ENCODE measurements around the gene ENHO.

The ENHO gene

GRCh38 chr9:34560599-34561214 is 37.9 kb upstream of the ENHO start:
- CTCF ChIA-PET, result interaction anchor here (1.3 kb wide), 1 partner anchor 9 kb away, joined by 3 read pairs; no protein-coding TSS in a partner anchor
- DNase-seq, result no peak
- POLR2A ChIA-PET, result no interaction called here
- Histone ChIP-seq H3K36me3 (ENCODE audit: control insufficient read depth in 4 of 4, insufficient read depth in 4 of 4, low read length in 3 of 4) (no peaks in the 10 kb centered on the region), H3K9me3 (ENCODE audit: control extremely low read depth in 1 of 5, control insufficient read depth in 4 of 5, insufficient read depth in 2 of 5, low read depth in 1 of 5, low read length in 4 of 5) (peaks cover 0 to 7% (median 4%) of the 10 kb centered on the region in 5 experiments), H3K27ac (ENCODE audit: insufficient read depth in 1 of 2, low read depth in 1 of 2, low read length in 2 of 2, poor library complexity in 1 of 2, severe bottlenecking in 2 of 2) (no peak overlapping the region), H3K4me3 (ENCODE audit: control insufficient read depth in 1 of 7, extremely low read depth in 1 of 7, insufficient read depth in 4 of 7, low read depth in 2 of 7, low read length in 6 of 7) (no peak overlapping the region), H3K27me3 (replicated peaks in 2 of 5; ENCODE audit: control insufficient read depth in 4 of 5, insufficient read depth in 5 of 5, low read length in 4 of 5) (peaks cover 0 to 65% (median 27%) of the 10 kb centered on the region in 5 experiments), H3K4me1 (ENCODE audit: control extremely low read depth in 1 of 4, control insufficient read depth in 4 of 4, insufficient read depth in 4 of 4, low read length in 3 of 4) (no peaks in the 10 kb centered on the region)
- 93% methylated on average over 20 of the region's 21 CpGs for WGBS (ENCODE audit: insufficient coverage)

GRCh38 chr9:34559624-34560455 is 37.0 kb upstream of the ENHO start:
- Histone ChIP-seq H3K4me1 (ENCODE audit: control extremely low read depth in 1 of 4, control insufficient read depth in 4 of 4, insufficient read depth in 4 of 4, low read length in 3 of 4) (no peaks in the 10 kb centered on the region), H3K4me3 (ENCODE audit: control insufficient read depth in 1 of 7, extremely low read depth in 1 of 7, insufficient read depth in 4 of 7, low read depth in 2 of 7, low read length in 6 of 7) (no peak overlapping the region), H3K27ac (ENCODE audit: insufficient read depth in 1 of 2, low read depth in 1 of 2, low read length in 2 of 2, poor library complexity in 1 of 2, severe bottlenecking in 2 of 2) (no peak overlapping the region), H3K27me3 (replicated peaks in 2 of 5; ENCODE audit: control insufficient read depth in 4 of 5, insufficient read depth in 5 of 5, low read length in 4 of 5) (peaks cover 0 to 59% (median 27%) of the 10 kb centered on the region in 5 experiments), H3K36me3 (ENCODE audit: control insufficient read depth in 4 of 4, insufficient read depth in 4 of 4, low read length in 3 of 4) (no peaks in the 10 kb centered on the region), H3K9me3 (ENCODE audit: control extremely low read depth in 1 of 5, control insufficient read depth in 4 of 5, insufficient read depth in 2 of 5, low read depth in 1 of 5, low read length in 4 of 5) (peaks cover 0 to 7% (median 4%) of the 10 kb centered on the region in 5 experiments)
- 33% methylated on average over 9 of the region's 21 CpGs for WGBS (ENCODE audit: insufficient coverage)
- no peak for DNase-seq
- CTCF ChIA-PET, result no interaction called here
- POLR2A ChIA-PET, result no interaction called here

GRCh38 chr9:34558919-34559623 is 36.3 kb upstream of the ENHO start:
- DNase-seq, result no peak
- Histone ChIP-seq H3K4me3 (ENCODE audit: control insufficient read depth in 1 of 7, extremely low read depth in 1 of 7, insufficient read depth in 4 of 7, low read depth in 2 of 7, low read length in 6 of 7) (no peak overlapping the region), H3K4me1 (ENCODE audit: control extremely low read depth in 1 of 4, control insufficient read depth in 4 of 4, insufficient read depth in 4 of 4, low read length in 3 of 4) (no peaks in the 10 kb centered on the region), H3K27me3 (replicated peaks in 2 of 5; ENCODE audit: control insufficient read depth in 4 of 5, insufficient read depth in 5 of 5, low read length in 4 of 5) (peaks cover 0 to 59% (median 28%) of the 10 kb centered on the region in 5 experiments), H3K9me3 (ENCODE audit: control extremely low read depth in 1 of 5, control insufficient read depth in 4 of 5, insufficient read depth in 2 of 5, low read depth in 1 of 5, low read length in 4 of 5) (peaks cover 0 to 7% (median 4%) of the 10 kb centered on the region in 5 experiments), H3K36me3 (ENCODE audit: control insufficient read depth in 4 of 4, insufficient read depth in 4 of 4, low read length in 3 of 4) (no peaks in the 10 kb centered on the region), H3K27ac (ENCODE audit: insufficient read depth in 1 of 2, low read depth in 1 of 2, low read length in 2 of 2, poor library complexity in 1 of 2, severe bottlenecking in 2 of 2) (no peak overlapping the region)
- CTCF ChIA-PET, result interaction anchor here (1.8 kb wide), 1 partner anchor 12 kb away, joined by 10 read pairs; no protein-coding TSS in a partner anchor
- POLR2A ChIA-PET, result no interaction called here
- 75% methylated on average over 14 of the region's 17 CpGs for WGBS (ENCODE audit: insufficient coverage)

GRCh38 chr9:34558364-34558763 is 35.6 kb upstream of the ENHO start:
- peaks cover 0 to 59% (median 28%) of the 10 kb centered on the region in 5 experiments for H3K27me3 ChIP-seq (replicated peaks in 2 of 5; ENCODE audit: control insufficient read depth in 4 of 5, insufficient read depth in 5 of 5, low read length in 4 of 5)
- H3K27ac ChIP-seq (ENCODE audit: insufficient read depth in 1 of 2, low read depth in 1 of 2, low read length in 2 of 2, poor library complexity in 1 of 2, severe bottlenecking in 2 of 2), result no peak overlapping the region
- ChIA-PET CTCF (interaction anchor here (0.6 to 1.8 kb wide), 3 partner anchors 11 to 44 kb away, joined by 3 to 10 read pairs (median 4); no protein-coding TSS in a partner anchor), POLR2A (no interaction called here)
- no peaks in the 10 kb centered on the region for H3K4me1 ChIP-seq (ENCODE audit: control extremely low read depth in 1 of 4, control insufficient read depth in 4 of 4, insufficient read depth in 4 of 4, low read length in 3 of 4)
- no peaks in the 10 kb centered on the region for H3K36me3 ChIP-seq (ENCODE audit: control insufficient read depth in 4 of 4, insufficient read depth in 4 of 4, low read length in 3 of 4)
- no peak for DNase-seq
- H3K9me3 ChIP-seq (ENCODE audit: control extremely low read depth in 1 of 5, control insufficient read depth in 4 of 5, insufficient read depth in 2 of 5, low read depth in 1 of 5, low read length in 4 of 5), result peaks cover 0 to 7% (median 4%) of the 10 kb centered on the region in 5 experiments
- 90% methylated on average over 9 of the region's 9 CpGs for WGBS (ENCODE audit: insufficient coverage)
- H3K4me3 ChIP-seq (ENCODE audit: control insufficient read depth in 1 of 7, extremely low read depth in 1 of 7, insufficient read depth in 4 of 7, low read depth in 2 of 7, low read length in 6 of 7), result no peak overlapping the region

GRCh38 chr9:34557426-34558321 is 34.9 kb upstream of the ENHO start:
- ChIA-PET CTCF (interaction anchor here (0.6 to 1.8 kb wide), 3 partner anchors 11 to 43 kb away, joined by 4 to 10 read pairs (median 4); no protein-coding TSS in a partner anchor), POLR2A (no interaction called here)
- no peak overlapping the region for H3K4me3 ChIP-seq (ENCODE audit: control insufficient read depth in 1 of 7, extremely low read depth in 1 of 7, insufficient read depth in 4 of 7, low read depth in 2 of 7, low read length in 6 of 7)
- WGBS (ENCODE audit: insufficient coverage), result 81% methylated on average over 12 of the region's 19 CpGs
- H3K36me3 ChIP-seq (ENCODE audit: control insufficient read depth in 4 of 4, insufficient read depth in 4 of 4, low read length in 3 of 4), result no peaks in the 10 kb centered on the region
- H3K9me3 ChIP-seq (ENCODE audit: control extremely low read depth in 1 of 5, control insufficient read depth in 4 of 5, insufficient read depth in 2 of 5, low read depth in 1 of 5, low read length in 4 of 5), result peaks cover 0 to 7% (median 4%) of the 10 kb centered on the region in 5 experiments
- H3K27me3 ChIP-seq (replicated peaks in 2 of 5; ENCODE audit: control insufficient read depth in 4 of 5, insufficient read depth in 5 of 5, low read length in 4 of 5), result peaks cover 0 to 55% (median 25%) of the 10 kb centered on the region in 5 experiments
- H3K4me1 ChIP-seq (ENCODE audit: control extremely low read depth in 1 of 4, control insufficient read depth in 4 of 4, insufficient read depth in 4 of 4, low read length in 3 of 4), result no peaks in the 10 kb centered on the region
- H3K27ac ChIP-seq (ENCODE audit: insufficient read depth in 1 of 2, low read depth in 1 of 2, low read length in 2 of 2, poor library complexity in 1 of 2, severe bottlenecking in 2 of 2), result no peak overlapping the region
- no peak for DNase-seq

GRCh38 chr9:34556949-34557348 is 34.2 kb upstream of the ENHO start:
- H3K4me1 ChIP-seq (ENCODE audit: control extremely low read depth in 1 of 4, control insufficient read depth in 4 of 4, insufficient read depth in 4 of 4, low read length in 3 of 4), result no peaks in the 10 kb centered on the region
- WGBS (ENCODE audit: insufficient coverage), result 60% methylated on average over 1 of the region's 6 CpGs
- H3K27ac ChIP-seq (ENCODE audit: insufficient read depth in 1 of 2, low read depth in 1 of 2, low read length in 2 of 2, poor library complexity in 1 of 2, severe bottlenecking in 2 of 2), result no peak overlapping the region
- peaks cover 0 to 49% (median 22%) of the 10 kb centered on the region in 5 experiments for H3K27me3 ChIP-seq (replicated peaks in 2 of 5; ENCODE audit: control insufficient read depth in 4 of 5, insufficient read depth in 5 of 5, low read length in 4 of 5)
- DNase-seq, result no peak
- peaks cover 0 to 2% (median 1%) of the 10 kb centered on the region in 5 experiments for H3K9me3 ChIP-seq (ENCODE audit: control extremely low read depth in 1 of 5, control insufficient read depth in 4 of 5, insufficient read depth in 2 of 5, low read depth in 1 of 5, low read length in 4 of 5)
- H3K36me3 ChIP-seq (ENCODE audit: control insufficient read depth in 4 of 4, insufficient read depth in 4 of 4, low read length in 3 of 4), result no peaks in the 10 kb centered on the region
- CTCF ChIA-PET, result no interaction called here
- POLR2A ChIA-PET, result no interaction called here
- no peak overlapping the region for H3K4me3 ChIP-seq (ENCODE audit: control insufficient read depth in 1 of 7, extremely low read depth in 1 of 7, insufficient read depth in 4 of 7, low read depth in 2 of 7, low read length in 6 of 7)

All from common myeloid progenitor, CD34-positive (primary cell).